Hippocampal formation (tissue), 2 donors: ENCODE data around the gene IPO5.

ENCODE experiments used
- DNase-seq, 2 donors: peaks; one replicate each; lab custom pipeline; 2025; lab: John Stamatoyannopoulos, UW

The IPO5 gene

GRCh38 chr13:97953376-97953970, at the start of gene IPO5:
IPO5 (plus strand) TSS chr13:97953675; CDS start chr13:97976697, 23,022 bp downstream.
- DNase-seq, result no peak

- peak in 1 of 2 donors; percentile 73 for DNase-seq
Measured at GRCh38 chr13:97904059-97904458, 49.4 kb upstream of the IPO5 start.

GRCh38 chr13:97905517-97905916, 48.0 kb upstream of the IPO5 start:
- DNase-seq, result no peak

GRCh38 chr13:97911311-97912138, 42.0 kb upstream of the IPO5 start:
- no peak for DNase-seq

- DNase-seq, result no peak
Measured at GRCh38 chr13:97912139-97912535, 41.3 kb upstream of the IPO5 start.

- DNase-seq, result no peak
Measured at GRCh38 chr13:97913206-97913605, 40.3 kb upstream of the IPO5 start.

- DNase-seq, result no peak
Measured at GRCh38 chr13:97914540-97914939, 38.9 kb upstream of the IPO5 start.

- no peak for DNase-seq
Measured at GRCh38 chr13:97921176-97921816, 32.2 kb upstream of the IPO5 start.

GRCh38 chr13:97928301-97928700, 25.2 kb upstream of the IPO5 start:
- DNase-seq, result no peak

- DNase-seq, result no peak
Measured at GRCh38 chr13:97932036-97932435, 21.4 kb upstream of the IPO5 start.

- DNase-seq, result no peak
Measured at GRCh38 chr13:97932647-97933046, 20.8 kb upstream of the IPO5 start.

GRCh38 chr13:97933776-97934175, 19.7 kb upstream of the IPO5 start:
- DNase-seq, result no peak

GRCh38 chr13:97934590-97934989, 18.9 kb upstream of the IPO5 start:
- DNase-seq, result peak in 1 of 2 donors; percentile 15

GRCh38 chr13:97935071-97935470, 18.4 kb upstream of the IPO5 start:
- no peak for DNase-seq

- no peak for DNase-seq
Measured at GRCh38 chr13:97936036-97936435, 17.4 kb upstream of the IPO5 start.

GRCh38 chr13:97938706-97939475, 14.6 kb upstream of the IPO5 start:
- no peak for DNase-seq

GRCh38 chr13:97944396-97945029, 9.0 kb upstream of the IPO5 start:
- no peak for DNase-seq

- DNase-seq, result no peak
Measured at GRCh38 chr13:97945342-97945741, 8.1 kb upstream of the IPO5 start.

- DNase-seq, result no peak
Measured at GRCh38 chr13:97945792-97946419, 7.6 kb upstream of the IPO5 start.

GRCh38 chr13:97946951-97947588, 6.4 kb upstream of the IPO5 start:
- no peak for DNase-seq

- DNase-seq, result no peak
Measured at GRCh38 chr13:97948041-97948440, 5.4 kb upstream of the IPO5 start.
